Kidney epithelial cell (primary cell): ENCODE data around the gene PRKACG. TPM values are rescaled to one million over a fixed set of nuclear protein-coding genes. Genes with fewer than 3 reads are reported as not detected.

Experiments
- DNase-seq: peaks from one replicate; pipeline ENCODE4 v3.0.0-alpha.2; 2010; ENCODE audit warnings: low read depth
- H3K27me3 ChIP-seq: 2 replicates; pipeline ENCODE4 v1.6.0; 2011; ENCODE audit warnings: low read length; ENCODE audit not compliant: control insufficient read depth, insufficient read depth
- H3K36me3 ChIP-seq: 2 replicates; pipeline ENCODE4 v1.5.1; 2011; ENCODE audit warnings: low read length; ENCODE audit not compliant: control insufficient read depth, insufficient read depth
- H3K4me3 ChIP-seq: 2 replicates; pipeline ENCODE4 v1.5.1; 2011; ENCODE audit warnings: low read depth, mild to moderate bottlenecking, control low read depth, low read length
- total RNA-seq: library from RNA; depleted of rRNA; stranded (reverse); fragments of >200 nt; gene quantifications from 2 replicates; pipeline ENCODE4 v1.2.3, GENCODE V29; 2015
- TF ChIP-seq, protein P1 (sequence below): IDR thresholded peaks from 2 replicates; pipeline ENCODE4 v1.5.1; 2011; ENCODE audit warnings: mild to moderate bottlenecking, moderate library complexity, low read length, control low read depth, inconsistent platforms; ENCODE audit not compliant: insufficient read depth, poor library complexity, severe bottlenecking

PRKACG gene
- total RNA-seq, 1 donor from 2014 or later = not detected

- Histone ChIP-seq H3K4me3 (no peak overlapping the region), H3K27me3 (peaks cover 3% of the 10 kb centered on the region), H3K36me3 (no peaks in the 10 kb centered on the region)
- TF ChIP-seq, protein P1, sequence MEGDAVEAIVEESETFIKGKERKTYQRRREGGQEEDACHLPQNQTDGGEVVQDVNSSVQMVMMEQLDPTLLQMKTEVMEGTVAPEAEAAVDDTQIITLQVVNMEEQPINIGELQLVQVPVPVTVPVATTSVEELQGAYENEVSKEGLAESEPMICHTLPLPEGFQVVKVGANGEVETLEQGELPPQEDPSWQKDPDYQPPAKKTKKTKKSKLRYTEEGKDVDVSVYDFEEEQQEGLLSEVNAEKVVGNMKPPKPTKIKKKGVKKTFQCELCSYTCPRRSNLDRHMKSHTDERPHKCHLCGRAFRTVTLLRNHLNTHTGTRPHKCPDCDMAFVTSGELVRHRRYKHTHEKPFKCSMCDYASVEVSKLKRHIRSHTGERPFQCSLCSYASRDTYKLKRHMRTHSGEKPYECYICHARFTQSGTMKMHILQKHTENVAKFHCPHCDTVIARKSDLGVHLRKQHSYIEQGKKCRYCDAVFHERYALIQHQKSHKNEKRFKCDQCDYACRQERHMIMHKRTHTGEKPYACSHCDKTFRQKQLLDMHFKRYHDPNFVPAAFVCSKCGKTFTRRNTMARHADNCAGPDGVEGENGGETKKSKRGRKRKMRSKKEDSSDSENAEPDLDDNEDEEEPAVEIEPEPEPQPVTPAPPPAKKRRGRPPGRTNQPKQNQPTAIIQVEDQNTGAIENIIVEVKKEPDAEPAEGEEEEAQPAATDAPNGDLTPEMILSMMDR = no peak
- no peak for DNase-seq
Measured at GRCh38 chr9:69030851-69031645, 17.1 kb upstream of the PRKACG start.

DNA sequence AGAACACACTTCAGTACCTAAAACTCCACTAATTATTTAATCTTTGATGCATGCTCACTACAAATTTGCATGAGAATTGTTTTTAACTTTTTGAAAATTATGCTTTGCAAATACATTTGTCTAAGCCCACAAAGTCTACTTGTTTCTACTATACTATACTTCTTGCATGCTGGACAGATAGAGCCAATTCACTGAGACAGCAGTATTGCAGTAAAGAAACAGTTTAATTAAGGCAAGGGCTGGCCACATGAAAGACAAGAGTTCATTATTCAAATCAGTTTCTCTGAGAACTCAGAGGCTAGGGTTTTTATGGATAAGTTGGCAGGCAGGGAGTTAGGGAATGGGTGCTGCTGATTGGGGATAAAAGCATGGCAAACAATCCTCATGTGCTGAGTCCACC lies 15.6 kb upstream of the PRKACG start:
- Histone ChIP-seq H3K36me3 (no peaks in the 10 kb centered on the region), H3K27me3 (peaks cover 3% of the 10 kb centered on the region), H3K4me3 (no peak overlapping the region)
- DNase-seq = no peak
- TF ChIP-seq, protein P1 = no peak

GRCh38 chr9:69028754-69029153 lies 14.8 kb upstream of the PRKACG start:
- DNase-seq = no peak
- TF ChIP-seq, protein P1 = no peak
- Histone ChIP-seq H3K36me3 (no peaks in the 10 kb centered on the region), H3K27me3 (peaks cover 3% of the 10 kb centered on the region), H3K4me3 (no peak overlapping the region)

DNA sequence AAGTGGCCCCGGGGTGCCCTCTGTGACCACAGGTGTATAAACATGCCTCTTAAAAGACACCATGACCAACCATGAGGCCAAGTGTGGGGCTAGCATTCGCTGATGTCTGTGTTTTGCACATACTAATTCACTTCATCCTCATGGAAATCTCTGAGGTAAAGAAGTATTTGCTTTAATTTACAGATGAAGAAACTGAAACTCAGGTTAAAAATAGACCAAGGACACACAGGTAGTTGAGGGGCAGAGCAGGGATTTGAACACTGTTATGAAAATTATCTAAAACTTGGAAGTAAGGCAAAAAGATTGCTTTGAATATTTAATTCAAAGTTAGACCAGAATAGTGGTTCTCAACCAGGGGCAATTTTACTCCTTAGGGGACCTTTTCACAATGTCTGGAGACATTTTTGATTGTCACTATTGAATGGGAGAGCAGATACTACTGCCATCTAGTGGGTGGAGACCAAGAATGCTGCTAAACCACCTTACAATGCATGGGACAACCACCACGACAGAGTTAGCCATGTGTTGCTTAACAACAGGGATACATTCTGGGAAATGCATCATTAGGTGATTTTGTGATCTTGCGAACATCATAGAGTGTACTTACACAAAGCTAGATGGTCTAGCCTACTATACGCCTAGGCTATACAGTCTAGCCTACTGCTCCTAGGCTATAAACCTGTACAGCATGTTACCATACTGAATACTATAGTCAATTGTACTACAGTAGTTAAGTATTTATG lies 13.6 kb upstream of the PRKACG start:
- Histone ChIP-seq H3K27me3 (peaks cover 3% of the 10 kb centered on the region), H3K4me3 (no peak overlapping the region), H3K36me3 (no peaks in the 10 kb centered on the region)
- no peak for DNase-seq
- TF ChIP-seq, protein P1 = peak; percentile 66

- Histone ChIP-seq H3K36me3 (no peaks in the 10 kb centered on the region), H3K4me3 (no peak overlapping the region), H3K27me3 (peaks cover 3% of the 10 kb centered on the region)
- TF ChIP-seq, protein P1 = no peak
- no peak for DNase-seq
Measured at GRCh38 chr9:69023650-69024049, 9.7 kb upstream of the PRKACG start.
